ENCODE measurements around the gene FAM98B. TPM values are rescaled to one million over a fixed set of nuclear protein-coding genes. Genes with fewer than 3 reads are reported as not detected.
A peak's percentile ranks its signal among the peaks of the same experiment; 100 is the strongest.

FAM98B gene
- total RNA-seq (10 to 100 TPM in 1 of 2 donors, 1 to 10 TPM in 1; 7.4 to 60.1 TPM), polyA plus RNA-seq (ENCODE audit: insufficient read length in 2 of 2) (10 to 100 TPM; 36.7 to 61.9 TPM)
- long read RNA-seq, donor 1, full-length matches to known transcripts: 2 of 2 reads
- long read RNA-seq, donor 1, partial matches to known transcripts: 0 of 2 reads
- long read RNA-seq, donor 1, other reads (novel, unspliced or antisense): 0 of 2 reads
- long read RNA-seq, donor 2, full-length matches to known transcripts: 3 of 3 reads
- long read RNA-seq, donor 2, partial matches to known transcripts: 0 of 3 reads
- long read RNA-seq, donor 2, other reads (novel, unspliced or antisense): 0 of 3 reads
- long read RNA-seq, donor 3, full-length matches to known transcripts: 4 of 4 reads
- long read RNA-seq, donor 3, partial matches to known transcripts: 0 of 4 reads
- long read RNA-seq, donor 3, other reads (novel, unspliced or antisense): 0 of 4 reads
- long read RNA-seq, donor 4, full-length matches to known transcripts: 6 of 6 reads
- long read RNA-seq, donor 4, partial matches to known transcripts: 0 of 6 reads
- long read RNA-seq, donor 4, other reads (novel, unspliced or antisense): 0 of 6 reads

GRCh38 chr15:38453971-38454695 lies at the start of gene FAM98B:
Gene FAM98B, plus strand, starts transcription at chr15:38454127. Its CDS starts 35 bp downstream, at chr15:38454162.
- H3K4me3 ChIP-seq (ENCODE audit: low read depth, low read length): peak within 1 kb of the TSS; percentile 63
- no peaks in the 10 kb centered on the region for H3K27me3 ChIP-seq (ENCODE audit: control insufficient read depth, insufficient read depth, low read length)
- H3K4me1 ChIP-seq (ENCODE audit: control insufficient read depth, insufficient read depth, low read length): no peaks in the 10 kb centered on the region
- peak within 1 kb of the TSS; percentile 96 for H3K27ac ChIP-seq (ENCODE audit: low read depth, low read length)
- WGBS (ENCODE audit: insufficient coverage): 0% methylated on average over 47 of the region's 49 CpGs
- no peaks in the 10 kb centered on the region for H3K9me3 ChIP-seq (ENCODE audit: control insufficient read depth, insufficient read depth, low read length)
- DNase-seq (ENCODE audit: low read depth in 4 of 6, low spot score in 6 of 6): peak; percentile 89 to 97 (median 93)
- no peaks in the 10 kb centered on the region for H3K36me3 ChIP-seq (ENCODE audit: control insufficient read depth, insufficient read depth, low read length)

DNA sequence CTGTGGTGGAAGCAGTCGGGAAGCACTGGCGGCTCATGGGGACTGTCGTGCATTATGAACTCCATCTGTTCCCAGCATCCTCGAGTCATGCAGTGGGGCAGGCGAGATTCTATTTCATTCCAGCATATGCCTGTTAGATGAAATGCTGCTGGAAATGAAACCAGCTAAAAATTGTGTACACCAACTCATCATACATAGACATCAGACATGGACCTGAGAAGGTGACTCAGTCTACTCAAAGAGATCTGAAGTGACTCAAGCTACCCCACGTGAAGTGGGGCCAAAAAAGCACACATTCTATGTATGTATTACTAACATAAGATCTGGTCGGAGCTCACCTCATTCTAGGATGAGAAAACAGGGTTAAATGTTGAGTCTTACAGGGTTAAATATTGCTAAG lies 47.5 kb upstream of the FAM98B start:
- no peak overlapping the region for H3K4me3 ChIP-seq (ENCODE audit: low read depth, low read length)
- H3K4me1 ChIP-seq (ENCODE audit: control insufficient read depth, insufficient read depth, low read length): no peaks in the 10 kb centered on the region
- H3K9me3 ChIP-seq (ENCODE audit: control insufficient read depth, insufficient read depth, low read length): no peaks in the 10 kb centered on the region
- WGBS (ENCODE audit: insufficient coverage): 92% methylated on average over 3 of the region's 7 CpGs
- DNase-seq (ENCODE audit: low read depth in 4 of 6, low spot score in 6 of 6): peak in 1 of 6 donors; percentile 10
- no peak overlapping the region for H3K27ac ChIP-seq (ENCODE audit: low read depth, low read length)
- H3K27me3 ChIP-seq (ENCODE audit: control insufficient read depth, insufficient read depth, low read length): no peaks in the 10 kb centered on the region
- H3K36me3 ChIP-seq (ENCODE audit: control insufficient read depth, insufficient read depth, low read length): no peaks in the 10 kb centered on the region

DNA sequence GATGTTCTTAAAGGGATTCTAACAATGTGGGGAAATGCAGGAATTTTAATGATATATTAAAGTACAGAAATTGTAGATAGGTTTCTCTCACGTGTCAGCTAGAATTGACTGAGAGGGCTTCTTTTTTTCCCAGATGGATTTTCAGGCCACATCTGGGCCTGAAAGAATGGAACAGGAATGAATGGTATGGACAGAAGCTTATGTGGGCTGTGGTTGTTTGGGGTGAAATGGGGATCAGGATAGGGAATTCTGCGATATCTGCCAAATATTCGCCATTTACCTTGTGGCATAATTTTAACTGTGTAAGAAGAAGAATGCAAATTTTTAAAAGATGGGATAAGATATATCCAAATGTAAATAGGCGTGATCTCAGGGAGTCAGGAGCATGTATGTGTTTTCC lies 45.4 kb upstream of the FAM98B start:
- no peak for DNase-seq (ENCODE audit: low read depth in 4 of 6, low spot score in 6 of 6)
- Histone ChIP-seq H3K4me1 (ENCODE audit: control insufficient read depth, insufficient read depth, low read length) (no peaks in the 10 kb centered on the region), H3K27ac (ENCODE audit: low read depth, low read length) (no peak overlapping the region), H3K9me3 (ENCODE audit: control insufficient read depth, insufficient read depth, low read length) (no peaks in the 10 kb centered on the region), H3K27me3 (ENCODE audit: control insufficient read depth, insufficient read depth, low read length) (no peaks in the 10 kb centered on the region), H3K4me3 (ENCODE audit: low read depth, low read length) (no peak overlapping the region), H3K36me3 (ENCODE audit: control insufficient read depth, insufficient read depth, low read length) (no peaks in the 10 kb centered on the region)
- 98% methylated on average over 4 of the region's 4 CpGs for WGBS (ENCODE audit: insufficient coverage)

DNA sequence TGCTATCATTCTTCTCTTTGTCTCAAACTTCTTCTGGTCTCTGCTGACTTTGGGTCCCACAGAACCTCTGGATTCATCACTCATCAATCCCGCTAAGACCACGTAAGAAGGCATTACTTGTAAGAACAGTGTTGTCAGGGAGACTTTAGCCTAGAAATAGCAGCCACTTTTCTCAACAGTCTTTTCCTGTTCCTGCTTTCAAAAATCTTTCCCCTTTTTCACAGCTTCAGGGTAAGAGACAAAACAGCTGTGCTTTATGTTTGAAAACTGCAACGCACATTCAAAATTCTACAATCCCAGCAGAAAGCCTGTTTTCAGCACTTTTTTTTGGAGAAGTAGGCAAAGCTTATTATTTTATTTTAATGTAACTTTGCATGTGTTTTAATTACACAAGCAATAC lies 42.0 kb upstream of the FAM98B start:
- no peaks in the 10 kb centered on the region for H3K4me1 ChIP-seq (ENCODE audit: control insufficient read depth, insufficient read depth, low read length)
- H3K36me3 ChIP-seq (ENCODE audit: control insufficient read depth, insufficient read depth, low read length): no peaks in the 10 kb centered on the region
- DNase-seq (ENCODE audit: low read depth in 4 of 6, low spot score in 6 of 6): peak in 2 of 6 donors; percentile 3 to 6
- H3K27me3 ChIP-seq (ENCODE audit: control insufficient read depth, insufficient read depth, low read length): no peaks in the 10 kb centered on the region
- H3K27ac ChIP-seq (ENCODE audit: low read depth, low read length): no peak overlapping the region
- H3K4me3 ChIP-seq (ENCODE audit: low read depth, low read length): no peak overlapping the region
- H3K9me3 ChIP-seq (ENCODE audit: control insufficient read depth, insufficient read depth, low read length): no peaks in the 10 kb centered on the region
- WGBS (ENCODE audit: insufficient coverage): 83% methylated on average over 2 of the region's 3 CpGs

DNA sequence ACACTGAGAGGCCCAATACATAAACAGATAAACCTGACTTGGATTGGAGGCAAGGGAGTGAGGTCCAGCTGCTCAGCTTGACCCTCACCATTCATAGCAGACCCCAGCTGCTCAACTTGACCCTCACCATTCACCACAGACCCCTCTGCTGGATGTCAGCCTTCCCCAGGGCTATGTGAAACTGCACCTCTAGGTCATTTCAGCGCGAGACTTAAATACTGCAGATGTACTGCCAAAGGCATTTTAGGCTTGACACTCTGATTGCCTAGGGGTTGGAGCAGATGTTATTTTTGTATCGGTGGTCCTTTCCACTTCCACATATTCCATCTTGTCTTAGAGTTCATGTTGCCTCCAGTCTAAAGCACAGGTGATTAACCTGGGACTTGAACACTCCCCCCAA lies 41.5 kb upstream of the FAM98B start:
- H3K9me3 ChIP-seq (ENCODE audit: control insufficient read depth, insufficient read depth, low read length): no peaks in the 10 kb centered on the region
- no peak overlapping the region for H3K4me3 ChIP-seq (ENCODE audit: low read depth, low read length)
- no peak overlapping the region for H3K27ac ChIP-seq (ENCODE audit: low read depth, low read length)
- DNase-seq (ENCODE audit: low read depth in 4 of 6, low spot score in 6 of 6): no peak
- no peaks in the 10 kb centered on the region for H3K36me3 ChIP-seq (ENCODE audit: control insufficient read depth, insufficient read depth, low read length)
- WGBS (ENCODE audit: insufficient coverage): no CpG with 5 or more reads among the region's 3 CpGs
- H3K27me3 ChIP-seq (ENCODE audit: control insufficient read depth, insufficient read depth, low read length): no peaks in the 10 kb centered on the region
- no peaks in the 10 kb centered on the region for H3K4me1 ChIP-seq (ENCODE audit: control insufficient read depth, insufficient read depth, low read length)

DNA sequence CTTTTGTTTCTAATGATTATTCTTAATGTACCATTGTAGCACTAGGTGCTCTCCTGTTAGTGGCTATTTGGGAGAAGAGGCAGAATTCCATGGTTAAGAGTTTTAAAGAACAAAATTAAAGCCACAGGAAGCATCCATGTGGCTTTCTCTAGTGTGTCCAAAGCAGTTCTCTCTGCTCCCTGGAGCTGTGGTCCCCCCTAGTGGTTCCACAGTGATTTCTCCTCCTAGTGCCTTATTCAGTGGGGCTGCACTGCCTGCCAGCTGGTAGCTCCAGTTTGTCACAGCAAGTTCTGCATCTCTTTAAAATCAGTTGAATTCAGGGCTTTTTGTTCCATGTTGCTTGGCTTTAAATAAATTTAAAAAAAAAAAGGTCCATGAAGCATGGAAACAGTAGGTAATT lies 39.6 kb upstream of the FAM98B start:
- Histone ChIP-seq H3K27me3 (ENCODE audit: control insufficient read depth, insufficient read depth, low read length) (no peaks in the 10 kb centered on the region), H3K9me3 (ENCODE audit: control insufficient read depth, insufficient read depth, low read length) (no peaks in the 10 kb centered on the region), H3K36me3 (ENCODE audit: control insufficient read depth, insufficient read depth, low read length) (no peaks in the 10 kb centered on the region), H3K4me1 (ENCODE audit: control insufficient read depth, insufficient read depth, low read length) (no peaks in the 10 kb centered on the region), H3K4me3 (ENCODE audit: low read depth, low read length) (no peak overlapping the region), H3K27ac (ENCODE audit: low read depth, low read length) (no peak overlapping the region)
- peak in 5 of 6 donors; percentile 5 to 71 (median 20) for DNase-seq (ENCODE audit: low read depth in 4 of 6, low spot score in 6 of 6)

- no peaks in the 10 kb centered on the region for H3K9me3 ChIP-seq (ENCODE audit: control insufficient read depth, insufficient read depth, low read length)
- 0% methylated on average over 1 of the region's 4 CpGs for WGBS (ENCODE audit: insufficient coverage)
- no peaks in the 10 kb centered on the region for H3K36me3 ChIP-seq (ENCODE audit: control insufficient read depth, insufficient read depth, low read length)
- no peak for DNase-seq (ENCODE audit: low read depth in 4 of 6, low spot score in 6 of 6)
- no peaks in the 10 kb centered on the region for H3K27me3 ChIP-seq (ENCODE audit: control insufficient read depth, insufficient read depth, low read length)
- no peak overlapping the region for H3K27ac ChIP-seq (ENCODE audit: low read depth, low read length)
- no peak overlapping the region for H3K4me3 ChIP-seq (ENCODE audit: low read depth, low read length)
- no peaks in the 10 kb centered on the region for H3K4me1 ChIP-seq (ENCODE audit: control insufficient read depth, insufficient read depth, low read length)
These were observed 32.7 kb upstream of the FAM98B start for GRCh38 chr15:38421069-38421690.

GRCh38 chr15:38424101-38424552 lies 29.8 kb upstream of the FAM98B start:
- no peaks in the 10 kb centered on the region for H3K4me1 ChIP-seq (ENCODE audit: control insufficient read depth, insufficient read depth, low read length)
- no peaks in the 10 kb centered on the region for H3K9me3 ChIP-seq (ENCODE audit: control insufficient read depth, insufficient read depth, low read length)
- H3K27ac ChIP-seq (ENCODE audit: low read depth, low read length): no peak overlapping the region
- H3K27me3 ChIP-seq (ENCODE audit: control insufficient read depth, insufficient read depth, low read length): no peaks in the 10 kb centered on the region
- WGBS (ENCODE audit: insufficient coverage): no CpG with 5 or more reads among the region's 4 CpGs
- H3K4me3 ChIP-seq (ENCODE audit: low read depth, low read length): no peak overlapping the region
- H3K36me3 ChIP-seq (ENCODE audit: control insufficient read depth, insufficient read depth, low read length): no peaks in the 10 kb centered on the region
- DNase-seq (ENCODE audit: low read depth in 4 of 6, low spot score in 6 of 6): no peak

- Histone ChIP-seq H3K36me3 (ENCODE audit: control insufficient read depth, insufficient read depth, low read length) (no peaks in the 10 kb centered on the region), H3K27me3 (ENCODE audit: control insufficient read depth, insufficient read depth, low read length) (no peaks in the 10 kb centered on the region), H3K9me3 (ENCODE audit: control insufficient read depth, insufficient read depth, low read length) (no peaks in the 10 kb centered on the region), H3K27ac (ENCODE audit: low read depth, low read length) (no peak overlapping the region), H3K4me1 (ENCODE audit: control insufficient read depth, insufficient read depth, low read length) (no peaks in the 10 kb centered on the region), H3K4me3 (ENCODE audit: low read depth, low read length) (no peak overlapping the region)
- 93% methylated on average over 1 of the region's 1 CpG for WGBS (ENCODE audit: insufficient coverage)
- DNase-seq (ENCODE audit: low read depth in 4 of 6, low spot score in 6 of 6): no peak
These were observed 28.7 kb upstream of the FAM98B start for GRCh38 chr15:38425269-38425668.
